Uterus (tissue), 4 donors: ENCODE data around the gene TM4SF20. TPM values are rescaled to one million over a fixed set of nuclear protein-coding genes. Genes with fewer than 3 reads are reported as not detected.

Experiments
- DNase-seq, 2 donors: peaks; one replicate each; pipeline ENCODE4 v3.0.0-alpha.2; 2019 to 2020
- H3K27ac ChIP-seq, 2 donors: fragments of 200-600 bp; sonication (generic); 1 replicate in 1 of 2; 2 replicates in 1 of 2; pipeline ENCODE4 v1.5.1; 2016 to 2018
- H3K27me3 ChIP-seq, 2 donors: fragments of 200-600 bp; sonication (generic); one replicate each; pipeline ENCODE4 v1.5.1; 2018 to 2019; ENCODE audit warnings: control low read depth in 1 of 2
- H3K36me3 ChIP-seq, 2 donors: fragments of 200-600 bp; sonication (generic); one replicate each; pipeline ENCODE4 v1.5.1; 2019; ENCODE audit warnings: control low read depth in 1 of 2
- H3K4me1 ChIP-seq, 2 donors: fragments of 200-600 bp; sonication (generic); one replicate each; pipeline ENCODE4 v1.5.1; 2018 to 2019; ENCODE audit warnings: control low read depth in 1 of 2
- H3K4me3 ChIP-seq, 2 donors: fragments of 200-600 bp; sonication (generic); 1 replicate in 1 of 2; 2 replicates in 1 of 2; pipeline ENCODE4 v1.5.1; 2018 to 2019; ENCODE audit warnings: mild to moderate bottlenecking in 1 of 2
- H3K9me3 ChIP-seq, 2 donors: fragments of 200-600 bp; sonication (generic); one replicate each; pipeline ENCODE4 v1.5.1; 2019; ENCODE audit warnings: control low read depth in 1 of 2
- POLR2A ChIP-seq, 2 donors: fragments of 450-650 bp; IDR thresholded peaks; one replicate each; pipeline ENCODE4 v1.6.1; 2016; ENCODE audit warnings: antibody characterized with exemption in 2 of 2, mild to moderate bottlenecking in 1 of 2, moderate library complexity in 1 of 2
- intact Hi-C: fragments of 100-400 bp; cut with DNase I; formaldehyde crosslinking; loops from one replicate; pipeline ENCODE4 v1.15.1; 2023; ENCODE audit warnings: low total_unique reads
- total RNA-seq, 4 donors: library from RNA; depleted of rRNA in 3 of 4; stranded (reverse); fragments of >200 nt in 3 of 4; gene quantifications; one replicate each; pipeline versions ENCODE4 v1.1.0 to v1.2.4, GENCODE V29; 2014 to 2023
- TF ChIP-seq, protein P1 (sequence below), 4 experiments: fragments of 200-600 bp in 2 of 4; fragments of 450-650 bp in 2 of 4; sonication (generic) in 2 of 4; IDR thresholded peaks; one replicate each; pipeline ENCODE4 v1.5.1; 2016 to 2019; ENCODE audit warnings: antibody characterized with exemption in 4 of 4, mild to moderate bottlenecking in 2 of 4, moderate library complexity in 1 of 4
- donor health status: DM: yes; HTN: yes; CAD: no.

The TM4SF20 gene
- total RNA-seq, 4 donors from 2014 or later, result not detected

DNA sequence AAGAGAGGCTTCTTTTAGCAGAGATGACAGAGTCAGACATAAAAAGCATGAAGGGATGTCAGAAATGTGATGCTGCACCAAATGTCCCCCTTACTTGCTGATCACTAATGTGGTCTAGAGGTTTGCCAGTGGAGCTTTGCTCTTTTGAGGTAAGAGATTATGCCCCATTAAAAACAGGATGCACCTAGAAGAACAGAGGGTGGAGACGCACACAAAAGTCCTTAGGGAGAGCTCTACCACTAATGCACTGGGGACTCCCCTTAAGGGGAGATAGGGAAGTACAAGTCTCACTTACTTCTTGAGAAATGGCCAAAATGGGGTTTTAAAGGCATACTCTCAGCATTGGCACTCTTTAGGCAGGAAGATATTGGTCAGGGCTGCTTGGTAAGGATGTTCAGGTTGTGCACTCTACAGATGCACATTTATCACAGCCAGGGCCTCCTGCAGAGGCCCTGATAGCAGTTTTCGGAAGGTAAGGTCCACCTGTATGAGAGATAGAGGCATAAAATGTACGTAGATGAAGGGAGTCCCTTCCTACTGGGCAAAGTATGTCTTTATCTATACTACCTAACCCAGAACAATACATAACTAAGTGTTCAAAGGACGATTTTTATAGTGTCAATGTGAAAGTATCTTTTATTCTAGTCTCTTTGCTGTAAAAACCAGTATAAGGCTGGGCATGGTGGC is 25.6 kb upstream of the TM4SF20 start:
- Histone ChIP-seq H3K9me3 (no peaks in the 10 kb centered on the region), H3K4me1 (no peaks in the 10 kb centered on the region), H3K36me3 (no peaks in the 10 kb centered on the region), H3K27me3 (no peaks in the 10 kb centered on the region), H3K4me3 (no peak overlapping the region), H3K27ac (no peak overlapping the region)
- intact Hi-C loops, result no loop called here
- TF ChIP-seq POLR2A (IDR thresholded peaks at IDR 0.05), result no peak
- TF ChIP-seq, protein P1, sequence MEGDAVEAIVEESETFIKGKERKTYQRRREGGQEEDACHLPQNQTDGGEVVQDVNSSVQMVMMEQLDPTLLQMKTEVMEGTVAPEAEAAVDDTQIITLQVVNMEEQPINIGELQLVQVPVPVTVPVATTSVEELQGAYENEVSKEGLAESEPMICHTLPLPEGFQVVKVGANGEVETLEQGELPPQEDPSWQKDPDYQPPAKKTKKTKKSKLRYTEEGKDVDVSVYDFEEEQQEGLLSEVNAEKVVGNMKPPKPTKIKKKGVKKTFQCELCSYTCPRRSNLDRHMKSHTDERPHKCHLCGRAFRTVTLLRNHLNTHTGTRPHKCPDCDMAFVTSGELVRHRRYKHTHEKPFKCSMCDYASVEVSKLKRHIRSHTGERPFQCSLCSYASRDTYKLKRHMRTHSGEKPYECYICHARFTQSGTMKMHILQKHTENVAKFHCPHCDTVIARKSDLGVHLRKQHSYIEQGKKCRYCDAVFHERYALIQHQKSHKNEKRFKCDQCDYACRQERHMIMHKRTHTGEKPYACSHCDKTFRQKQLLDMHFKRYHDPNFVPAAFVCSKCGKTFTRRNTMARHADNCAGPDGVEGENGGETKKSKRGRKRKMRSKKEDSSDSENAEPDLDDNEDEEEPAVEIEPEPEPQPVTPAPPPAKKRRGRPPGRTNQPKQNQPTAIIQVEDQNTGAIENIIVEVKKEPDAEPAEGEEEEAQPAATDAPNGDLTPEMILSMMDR (IDR thresholded peaks at IDR 0.05), result no peak
- no peak for DNase-seq

DNA sequence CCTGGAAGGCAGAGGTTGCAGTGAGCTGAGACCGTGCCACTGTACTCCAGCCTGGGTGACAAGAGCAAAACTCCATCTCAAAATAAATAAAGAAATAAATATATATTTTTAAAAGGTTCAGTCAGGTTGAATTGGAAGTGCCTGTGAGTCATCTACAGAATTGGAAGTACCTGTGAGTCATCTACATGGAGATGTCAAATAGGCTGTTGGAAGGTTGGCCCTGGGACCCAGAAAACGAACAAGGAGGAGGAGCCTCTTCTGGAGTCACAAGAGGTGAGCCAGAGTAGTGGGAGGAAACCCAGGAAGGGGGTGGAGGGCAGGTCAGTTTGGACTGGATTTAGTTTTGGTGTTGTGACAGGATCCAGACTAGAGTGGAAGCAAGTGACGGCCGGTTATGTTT is 23.9 kb upstream of the TM4SF20 start:
- no peaks in the 10 kb centered on the region for H3K27me3 ChIP-seq
- no peak overlapping the region for H3K4me3 ChIP-seq
- intact Hi-C loops, result no loop called here
- no peaks in the 10 kb centered on the region for H3K9me3 ChIP-seq
- no peaks in the 10 kb centered on the region for H3K4me1 ChIP-seq
- no peak for TF ChIP-seq POLR2A (IDR thresholded peaks at IDR 0.05)
- TF ChIP-seq, protein P1 (IDR thresholded peaks at IDR 0.05), result no peak
- no peak for DNase-seq
- no peaks in the 10 kb centered on the region for H3K36me3 ChIP-seq
- H3K27ac ChIP-seq, result no peak overlapping the region

- Histone ChIP-seq H3K9me3 (no peaks in the 10 kb centered on the region), H3K27ac (no peak overlapping the region), H3K36me3 (no peaks in the 10 kb centered on the region), H3K4me1 (no peaks in the 10 kb centered on the region), H3K27me3 (no peaks in the 10 kb centered on the region), H3K4me3 (no peak overlapping the region)
- no peak for TF ChIP-seq POLR2A (IDR thresholded peaks at IDR 0.05)
- TF ChIP-seq, protein P1 (IDR thresholded peaks at IDR 0.05), result no peak
- intact Hi-C loops, result no loop called here
- no peak for DNase-seq
These were observed 23.2 kb upstream of the TM4SF20 start for GRCh38 chr2:227402321-227402720.

DNA sequence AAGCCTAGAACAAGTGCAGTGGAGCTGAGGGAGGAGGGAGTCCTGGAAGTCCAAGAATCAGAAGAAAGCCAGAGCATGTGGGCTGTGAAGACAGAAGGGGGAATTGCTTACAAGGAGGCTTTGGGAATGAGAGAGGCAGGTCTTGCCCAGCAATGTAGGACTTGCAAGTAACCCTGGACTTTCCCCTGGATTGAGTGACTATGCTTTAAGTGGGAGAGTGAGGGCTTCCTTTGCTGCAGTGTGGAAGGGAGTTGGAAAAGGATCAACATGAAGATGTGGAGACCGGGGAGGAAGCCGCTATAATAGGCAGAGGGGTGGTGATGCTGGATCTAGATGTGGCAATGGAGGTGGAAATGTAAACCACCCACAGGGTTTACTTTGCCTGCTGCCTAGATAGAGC is 22.4 kb upstream of the TM4SF20 start:
- H3K27ac ChIP-seq, result no peak overlapping the region
- H3K4me1 ChIP-seq, result no peaks in the 10 kb centered on the region
- TF ChIP-seq, protein P1 (IDR thresholded peaks at IDR 0.05), result no peak
- TF ChIP-seq POLR2A (IDR thresholded peaks at IDR 0.05), result no peak
- H3K27me3 ChIP-seq, result no peaks in the 10 kb centered on the region
- intact Hi-C loops, result no loop called here
- no peak for DNase-seq
- no peaks in the 10 kb centered on the region for H3K36me3 ChIP-seq
- H3K4me3 ChIP-seq, result no peak overlapping the region
- no peaks in the 10 kb centered on the region for H3K9me3 ChIP-seq

DNA sequence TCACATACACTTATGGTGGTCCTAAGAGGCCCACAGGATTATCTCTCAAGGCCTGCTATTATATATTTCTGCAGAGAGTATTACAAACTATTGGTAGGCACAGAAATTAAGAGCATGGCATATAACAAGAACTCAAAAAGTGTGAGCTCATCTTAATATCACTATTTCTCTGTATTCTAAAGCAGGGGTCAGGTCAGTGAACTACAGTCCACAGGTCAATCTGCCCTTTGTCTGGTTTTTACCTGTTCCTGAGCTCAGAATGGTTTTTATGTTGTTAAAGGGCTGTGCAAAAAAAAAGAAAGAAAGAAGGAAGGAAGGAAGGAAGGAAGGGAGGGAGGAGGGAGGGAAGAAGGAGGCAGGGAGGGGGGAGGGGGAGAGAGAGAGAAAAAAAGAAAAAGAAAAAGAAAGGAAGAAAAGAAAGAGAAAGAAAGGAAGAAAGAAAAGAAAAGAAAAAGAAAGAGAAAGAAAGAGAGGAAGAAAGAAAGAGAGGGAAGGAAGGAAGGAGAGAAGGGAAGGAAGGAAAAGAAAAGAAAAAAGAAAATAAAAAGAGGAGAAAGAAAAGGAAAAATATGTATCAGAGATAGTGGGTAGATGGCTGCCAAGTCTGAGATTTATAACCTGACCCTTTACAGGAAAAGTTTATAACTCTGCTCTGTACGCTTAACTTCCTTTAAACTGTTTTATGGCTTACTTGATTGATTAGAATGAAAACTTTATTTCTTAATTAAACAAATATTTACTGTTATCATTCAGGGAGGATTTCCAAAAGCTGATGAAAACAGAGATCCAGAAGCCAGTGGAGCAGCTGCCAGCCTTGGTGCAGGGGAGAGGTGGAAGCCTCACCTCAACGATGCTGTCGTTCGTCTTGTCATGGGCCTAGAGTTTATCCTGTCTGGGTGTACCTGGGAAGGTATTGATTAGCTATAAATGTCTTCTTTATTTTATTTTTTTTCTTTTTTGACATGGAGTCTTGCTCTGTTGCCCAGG is 19.9 kb upstream of the TM4SF20 start:
- no peak overlapping the region for H3K4me3 ChIP-seq
- no peaks in the 10 kb centered on the region for H3K4me1 ChIP-seq
- TF ChIP-seq, protein P1 (IDR thresholded peaks at IDR 0.05), result no peak
- TF ChIP-seq POLR2A (IDR thresholded peaks at IDR 0.05), result no peak

More for the DNA sequence above, 19.9 kb upstream of the TM4SF20 start:
- Histone ChIP-seq H3K36me3 (no peaks in the 10 kb centered on the region), H3K27ac (no peak overlapping the region), H3K27me3 (no peaks in the 10 kb centered on the region), H3K9me3 (no peaks in the 10 kb centered on the region)
- intact Hi-C loops, result no loop called here
- DNase-seq, result no peak
